ENCODE measurements around the gene SH3RF2.
"Not testable (repeated sequence)": the region's sequence is repeated elsewhere in the genome, so short reads cannot be mapped to it uniquely, and the experiment has no call there.

SH3RF2 gene

GRCh38 chr5:146084376-146084775 lies 148.0 kb downstream of the SH3RF2 start:
- DNase-seq (ENCODE audit: low spot score), result no peak

GRCh38 chr5:146088098-146088497 lies 151.7 kb downstream of the SH3RF2 start:
- DNase-seq (ENCODE audit: low spot score), result no peak

GRCh38 chr5:146089287-146089686 lies 152.9 kb downstream of the SH3RF2 start:
- DNase-seq (ENCODE audit: low spot score), result no peak

- no peak for DNase-seq (ENCODE audit: low spot score)
Observed at GRCh38 chr5:146091881-146092280, 155.5 kb downstream of the SH3RF2 start.

- no peak for DNase-seq (ENCODE audit: low spot score)
Observed at GRCh38 chr5:146098047-146098446, 161.7 kb downstream of the SH3RF2 start.

- DNase-seq (ENCODE audit: low spot score), result no peak
Observed at GRCh38 chr5:146101646-146102045, 165.3 kb downstream of the SH3RF2 start.

GRCh38 chr5:146103594-146103993 lies 167.2 kb downstream of the SH3RF2 start:
- DNase-seq (ENCODE audit: low spot score), result no peak

GRCh38 chr5:146105477-146105876 lies 169.1 kb downstream of the SH3RF2 start, which contains the start of gene PLAC8L1:
PLAC8L1 (minus strand) TSS chr5:146105577; CDS start chr5:146104311, 1,266 bp downstream.
- no peak for DNase-seq (ENCODE audit: low spot score)

GRCh38 chr5:146107901-146108300 lies 171.5 kb downstream of the SH3RF2 start:
- no peak for DNase-seq (ENCODE audit: low spot score)

GRCh38 chr5:146108870-146109269 lies 172.5 kb downstream of the SH3RF2 start:
- DNase-seq (ENCODE audit: low spot score), result not testable (repeated sequence)

- DNase-seq (ENCODE audit: low spot score), result no peak
Observed at GRCh38 chr5:146109379-146109778, 173.0 kb downstream of the SH3RF2 start.

- DNase-seq (ENCODE audit: low spot score), result no peak
Observed at GRCh38 chr5:146111409-146111808, 175.0 kb downstream of the SH3RF2 start.

GRCh38 chr5:146112476-146112875 lies 176.1 kb downstream of the SH3RF2 start:
- no peak for DNase-seq (ENCODE audit: low spot score)
